ENCODE results near the gene CPNE7.

Gene CPNE7

GRCh38 chr16:89616623-89617022 is 41.1 kb downstream of the CPNE7 start:
- Histone ChIP-seq H4K20me1 (ENCODE audit: insufficient read depth) (no peaks in the 10 kb centered on the region), H3K4me3 (IDR thresholded peaks at IDR 0.05; ENCODE audit: insufficient read depth, low read depth, low read length) (no peak overlapping the region), H3K27ac (no peak overlapping the region), H3K36me3 (ENCODE audit: insufficient read depth) (no peaks in the 10 kb centered on the region), H3K4me2 (no peak overlapping the region), H3K4me1 (ENCODE audit: low read depth, poor library complexity, severe bottlenecking) (peaks cover 6% of the 10 kb centered on the region), H3K27me3 (ENCODE audit: insufficient read depth, low read depth) (peaks cover 44% of the 10 kb centered on the region), H3K9ac (no peak overlapping the region), H3K79me2 (ENCODE audit: insufficient read depth, low read depth) (no peaks in the 10 kb centered on the region), H2AFZ (ENCODE audit: low read depth) (no peak overlapping the region)
- TF ChIP-seq CTCF (conservative IDR thresholded peaks at IDR 0.05; ENCODE audit: low read depth, low read length): no peak

- peaks cover 45% of the 10 kb centered on the region for H3K27me3 ChIP-seq (ENCODE audit: insufficient read depth, low read depth)
- H3K9ac ChIP-seq: no peak overlapping the region
- H3K4me3 ChIP-seq (IDR thresholded peaks at IDR 0.05; ENCODE audit: insufficient read depth, low read depth, low read length): no peak overlapping the region
- no peak overlapping the region for H3K4me2 ChIP-seq
- no peak overlapping the region for H3K27ac ChIP-seq
- no peaks in the 10 kb centered on the region for H3K36me3 ChIP-seq (ENCODE audit: insufficient read depth)
- no peak overlapping the region for H2AFZ ChIP-seq (ENCODE audit: low read depth)
- no peak for TF ChIP-seq CTCF (conservative IDR thresholded peaks at IDR 0.05; ENCODE audit: low read depth, low read length)
- H3K4me1 ChIP-seq (ENCODE audit: low read depth, poor library complexity, severe bottlenecking): peaks cover 6% of the 10 kb centered on the region
- H3K79me2 ChIP-seq (ENCODE audit: insufficient read depth, low read depth): no peaks in the 10 kb centered on the region
- H4K20me1 ChIP-seq (ENCODE audit: insufficient read depth): no peaks in the 10 kb centered on the region
These were observed 41.5 kb downstream of the CPNE7 start for GRCh38 chr16:89617036-89617435.

- Histone ChIP-seq H2AFZ (ENCODE audit: low read depth) (no peak overlapping the region), H3K4me2 (no peak overlapping the region), H3K27me3 (ENCODE audit: insufficient read depth, low read depth) (peaks cover 45% of the 10 kb centered on the region; the same call in 1 of the 2 replicates)
These were observed 42.8 kb downstream of the CPNE7 start for GRCh38 chr16:89618109-89618998.

GRCh38 chr16:89619840-89620239 is 44.3 kb downstream of the CPNE7 start:
- TF ChIP-seq CTCF (conservative IDR thresholded peaks at IDR 0.05; ENCODE audit: low read depth, low read length): no peak

More at GRCh38 chr16:89618109-89618998, 42.8 kb downstream of the CPNE7 start:
- Histone ChIP-seq H3K79me2 (ENCODE audit: insufficient read depth, low read depth) (no peaks in the 10 kb centered on the region), H3K27ac (no peak overlapping the region), H3K36me3 (ENCODE audit: insufficient read depth) (no peaks in the 10 kb centered on the region), H3K4me1 (ENCODE audit: low read depth, poor library complexity, severe bottlenecking) (peaks cover 2% of the 10 kb centered on the region), H4K20me1 (ENCODE audit: insufficient read depth) (no peaks in the 10 kb centered on the region), H3K9ac (no peak overlapping the region), H3K4me3 (IDR thresholded peaks at IDR 0.05; ENCODE audit: insufficient read depth, low read depth, low read length) (no peak overlapping the region)
- TF ChIP-seq CTCF (conservative IDR thresholded peaks at IDR 0.05; ENCODE audit: low read depth, low read length): no peak

More at GRCh38 chr16:89619840-89620239, 44.3 kb downstream of the CPNE7 start:
- Histone ChIP-seq H3K4me3 (IDR thresholded peaks at IDR 0.05; ENCODE audit: insufficient read depth, low read depth, low read length) (no peak overlapping the region), H4K20me1 (ENCODE audit: insufficient read depth) (no peaks in the 10 kb centered on the region), H3K4me1 (ENCODE audit: low read depth, poor library complexity, severe bottlenecking) (no peaks in the 10 kb centered on the region), H3K27ac (no peak overlapping the region), H2AFZ (ENCODE audit: low read depth) (no peak overlapping the region), H3K27me3 (ENCODE audit: insufficient read depth, low read depth) (peaks cover 56% of the 10 kb centered on the region), H3K79me2 (ENCODE audit: insufficient read depth, low read depth) (no peaks in the 10 kb centered on the region), H3K36me3 (ENCODE audit: insufficient read depth) (no peaks in the 10 kb centered on the region), H3K4me2 (no peak overlapping the region), H3K9ac (no peak overlapping the region)
